ENCODE measurements around the gene TOP3B.

Gene TOP3B

DNA sequence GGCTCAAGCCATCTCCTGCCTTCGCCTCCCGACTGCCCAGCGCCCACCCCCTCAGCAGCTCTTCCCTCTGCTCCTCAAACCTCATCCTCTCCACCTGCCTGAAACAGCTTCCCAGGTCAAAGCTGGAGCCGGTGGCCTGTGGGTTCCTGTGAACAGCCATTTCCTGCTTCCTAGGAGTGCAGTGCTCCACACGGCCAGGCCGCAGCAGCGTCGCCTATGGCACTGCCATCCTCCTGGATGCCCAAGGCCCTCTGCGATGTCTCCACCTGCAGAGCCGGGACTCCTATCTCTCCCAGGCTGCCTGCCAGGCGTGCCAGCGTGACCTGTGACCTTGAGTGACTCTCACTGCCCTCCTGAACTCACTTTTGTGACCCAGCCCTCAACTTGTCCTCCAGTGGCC lies 54.5 kb downstream of the TOP3B start:
- TF ChIP-seq, protein P1, sequence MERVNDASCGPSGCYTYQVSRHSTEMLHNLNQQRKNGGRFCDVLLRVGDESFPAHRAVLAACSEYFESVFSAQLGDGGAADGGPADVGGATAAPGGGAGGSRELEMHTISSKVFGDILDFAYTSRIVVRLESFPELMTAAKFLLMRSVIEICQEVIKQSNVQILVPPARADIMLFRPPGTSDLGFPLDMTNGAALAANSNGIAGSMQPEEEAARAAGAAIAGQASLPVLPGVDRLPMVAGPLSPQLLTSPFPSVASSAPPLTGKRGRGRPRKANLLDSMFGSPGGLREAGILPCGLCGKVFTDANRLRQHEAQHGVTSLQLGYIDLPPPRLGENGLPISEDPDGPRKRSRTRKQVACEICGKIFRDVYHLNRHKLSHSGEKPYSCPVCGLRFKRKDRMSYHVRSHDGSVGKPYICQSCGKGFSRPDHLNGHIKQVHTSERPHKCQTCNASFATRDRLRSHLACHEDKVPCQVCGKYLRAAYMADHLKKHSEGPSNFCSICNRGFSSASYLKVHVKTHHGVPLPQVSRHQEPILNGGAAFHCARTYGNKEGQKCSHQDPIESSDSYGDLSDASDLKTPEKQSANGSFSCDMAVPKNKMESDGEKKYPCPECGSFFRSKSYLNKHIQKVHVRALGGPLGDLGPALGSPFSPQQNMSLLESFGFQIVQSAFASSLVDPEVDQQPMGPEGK (CRISPR knock-in tag; IDR thresholded peaks at IDR 0.05; ENCODE audit: borderline replicate concordance): no peak
- TF ChIP-seq ZNF565 (CRISPR knock-in tag; conservative IDR thresholded peaks at IDR 0.05; ENCODE audit: low read depth): no peak
- no peak for TF ChIP-seq ZFP30 (CRISPR knock-in tag; IDR thresholded peaks at IDR 0.05)
- TF ChIP-seq BACH2 (CRISPR knock-in tag; IDR thresholded peaks at IDR 0.05; ENCODE audit: borderline replicate concordance): no peak
- TF ChIP-seq GLIS3 (CRISPR knock-in tag; IDR thresholded peaks at IDR 0.05): no peak
- no peak for TF ChIP-seq TSHZ2 (CRISPR knock-in tag; IDR thresholded peaks at IDR 0.05)
- TF ChIP-seq, protein P2, sequence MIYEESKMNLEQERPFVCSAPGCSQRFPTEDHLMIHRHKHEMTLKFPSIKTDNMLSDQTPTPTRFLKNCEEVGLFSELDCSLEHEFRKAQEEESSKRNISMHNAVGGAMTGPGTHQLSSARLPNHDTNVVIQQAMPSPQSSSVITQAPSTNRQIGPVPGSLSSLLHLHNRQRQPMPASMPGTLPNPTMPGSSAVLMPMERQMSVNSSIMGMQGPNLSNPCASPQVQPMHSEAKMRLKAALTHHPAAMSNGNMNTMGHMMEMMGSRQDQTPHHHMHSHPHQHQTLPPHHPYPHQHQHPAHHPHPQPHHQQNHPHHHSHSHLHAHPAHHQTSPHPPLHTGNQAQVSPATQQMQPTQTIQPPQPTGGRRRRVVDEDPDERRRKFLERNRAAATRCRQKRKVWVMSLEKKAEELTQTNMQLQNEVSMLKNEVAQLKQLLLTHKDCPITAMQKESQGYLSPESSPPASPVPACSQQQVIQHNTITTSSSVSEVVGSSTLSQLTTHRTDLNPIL (CRISPR knock-in tag; IDR thresholded peaks at IDR 0.05; ENCODE audit: low read depth): no peak
- no peak for TF ChIP-seq ZNF70 (CRISPR knock-in tag; IDR thresholded peaks at IDR 0.05)
- TF ChIP-seq ISL1 (CRISPR knock-in tag; IDR thresholded peaks at IDR 0.05): no peak
- TF ChIP-seq CSDC2 (CRISPR knock-in tag; IDR thresholded peaks at IDR 0.05): no peak
- no peak for TF ChIP-seq RARB (CRISPR knock-in tag; IDR thresholded peaks at IDR 0.05)
- no peak for ATAC-seq

- ATAC-seq: no peak
- TF ChIP-seq ISL1 (CRISPR knock-in tag; IDR thresholded peaks at IDR 0.05) (no peak), SNAI2 (CRISPR knock-in tag; IDR thresholded peaks at IDR 0.05) (no peak), OSR1 (CRISPR knock-in tag; IDR thresholded peaks at IDR 0.05) (no peak), ZNF8 (CRISPR knock-in tag; IDR thresholded peaks at IDR 0.05) (no peak), POU6F1 (CRISPR knock-in tag; IDR thresholded peaks at IDR 0.05; ENCODE audit: borderline replicate concordance, low read depth) (no peak), TOX (CRISPR knock-in tag; IDR thresholded peaks at IDR 0.05; ENCODE audit: borderline replicate concordance) (no peak), TCF4 (CRISPR knock-in tag; IDR thresholded peaks at IDR 0.05; ENCODE audit: borderline replicate concordance) (no peak), TSHZ2 (CRISPR knock-in tag; IDR thresholded peaks at IDR 0.05) (no peak), BACH2 (CRISPR knock-in tag; IDR thresholded peaks at IDR 0.05; ENCODE audit: borderline replicate concordance) (no peak), GLIS3 (CRISPR knock-in tag; IDR thresholded peaks at IDR 0.05) (no peak), ZNF70 (CRISPR knock-in tag; IDR thresholded peaks at IDR 0.05) (no peak), ZFP30 (CRISPR knock-in tag; IDR thresholded peaks at IDR 0.05) (no peak), ZC3H10 (CRISPR knock-in tag; IDR thresholded peaks at IDR 0.05) (no peak), RARB (CRISPR knock-in tag; IDR thresholded peaks at IDR 0.05) (no peak), ZNF565 (CRISPR knock-in tag; conservative IDR thresholded peaks at IDR 0.05; ENCODE audit: low read depth) (no peak), ZFP3 (CRISPR knock-in tag; IDR thresholded peaks at IDR 0.05) (no peak), PPARA (CRISPR knock-in tag; IDR thresholded peaks at IDR 0.05; ENCODE audit: borderline replicate concordance) (no peak)
- TF ChIP-seq, protein P2 (CRISPR knock-in tag; IDR thresholded peaks at IDR 0.05; ENCODE audit: low read depth): no peak
- TF ChIP-seq, protein P3, sequence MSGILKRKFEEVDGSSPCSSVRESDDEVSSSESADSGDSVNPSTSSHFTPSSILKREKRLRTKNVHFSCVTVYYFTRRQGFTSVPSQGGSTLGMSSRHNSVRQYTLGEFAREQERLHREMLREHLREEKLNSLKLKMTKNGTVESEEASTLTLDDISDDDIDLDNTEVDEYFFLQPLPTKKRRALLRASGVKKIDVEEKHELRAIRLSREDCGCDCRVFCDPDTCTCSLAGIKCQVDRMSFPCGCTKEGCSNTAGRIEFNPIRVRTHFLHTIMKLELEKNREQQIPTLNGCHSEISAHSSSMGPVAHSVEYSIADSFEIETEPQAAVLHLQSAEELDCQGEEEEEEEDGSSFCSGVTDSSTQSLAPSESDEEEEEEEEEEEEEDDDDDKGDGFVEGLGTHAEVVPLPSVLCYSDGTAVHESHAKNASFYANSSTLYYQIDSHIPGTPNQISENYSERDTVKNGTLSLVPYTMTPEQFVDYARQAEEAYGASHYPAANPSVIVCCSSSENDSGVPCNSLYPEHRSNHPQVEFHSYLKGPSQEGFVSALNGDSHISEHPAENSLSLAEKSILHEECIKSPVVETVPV (CRISPR knock-in tag; IDR thresholded peaks at IDR 0.05): no peak
- TF ChIP-seq, protein P1 (CRISPR knock-in tag; IDR thresholded peaks at IDR 0.05; ENCODE audit: borderline replicate concordance): no peak
Observed at GRCh38 chr22:21927174-21927823, 55.3 kb downstream of the TOP3B start.

All from SK-N-SH treated with all-trans-retinoic acid at 6 μM for 48 hours (cell line).